Body of pancreas (tissue), 4 donors: Measurements from ENCODE around the gene RB1. TPM values are rescaled to one million over a fixed set of nuclear protein-coding genes. Genes with fewer than 3 reads are reported as not detected.

Experiments
- ATAC-seq: fragments of 150-250 bp; one replicate; pipeline ENCODE4 v1.9.1; 2016
- DNase-seq, 4 donors: peaks; one replicate each; pipeline ENCODE4 v3.0.0-alpha.2; 2019
- H3K27ac ChIP-seq, 4 donors: fragments of 200-600 bp; sonication (generic); 1 replicate in 3 of 4; 2 replicates in 1 of 4; pipeline versions ENCODE4 v1.5.1 to v1.6.1; 2016 to 2019; ENCODE audit warnings: mild to moderate bottlenecking in 1 of 4, mixed read lengths in 1 of 4, moderate library complexity in 1 of 4
- H3K27me3 ChIP-seq, 2 donors: fragments of 200-600 bp; sonication (generic); one replicate each; pipeline ENCODE4 v1.6.0; 2016; ENCODE audit warnings: mild to moderate bottlenecking in 1 of 2
- H3K36me3 ChIP-seq, 2 donors: fragments of 200-600 bp; sonication (generic); replicated peaks in 1 of 2; 2 replicates each; pipeline ENCODE4 v1.5.1; 2016; ENCODE audit warnings: low read depth in 2 of 2; ENCODE audit not compliant: insufficient read depth in 1 of 2
- H3K4me1 ChIP-seq: fragments of 200-600 bp; sonication (generic); one replicate; pipeline ENCODE4 v1.6.0; 2016
- H3K4me3 ChIP-seq, 2 donors: fragments of 200-600 bp; sonication (generic); 1 replicate in 1 of 2; 2 replicates in 1 of 2; pipeline ENCODE4 v1.5.1; 2016 to 2019
- H3K9me3 ChIP-seq, 3 donors: fragments of 200-600 bp; sonication (generic); 1 replicate in 2 of 3; 2 replicates in 1 of 3; pipeline ENCODE4 v1.5.1; 2016
- CTCF ChIP-seq, 7 experiments: fragments of 450-650 bp in 4 of 7; fragments of 200-600 bp in 3 of 7; sonication (generic) in 3 of 7; IDR thresholded peaks; one replicate each; pipeline ENCODE4 v1.5.1; 2016 to 2019; ENCODE audit warnings: antibody characterized with exemption in 7 of 7
- POLR2A ChIP-seq, 3 donors: fragments of 450-650 bp; IDR thresholded peaks; one replicate each; pipeline ENCODE4 v1.6.1; 2016; ENCODE audit warnings: antibody characterized with exemption in 3 of 3, mild to moderate bottlenecking in 2 of 3
- WGBS, 2 donors: methylation state at CpG; one replicate each; pipeline ENCODE4 v1.1.5; 2017; 5-methylcytosine and 5-hydroxymethylcytosine counted together
- intact Hi-C: fragments of 100-400 bp; cut with DNase I; formaldehyde crosslinking; loops from one replicate; pipeline ENCODE4 v1.15.1; 2023
- total RNA-seq, 2 donors: library from RNA; depleted of rRNA; stranded (reverse); fragments of >200 nt; gene quantifications; one replicate each; pipeline ENCODE4 v1.1.0, GENCODE V29; 2016

RB1 gene
- total RNA-seq, 2 donors from 2014 or later = 20.5 to 28.0 TPM

- H3K9me3 ChIP-seq = no peaks in the 10 kb centered on the region
- intact Hi-C loops = no loop called here
- H3K4me1 ChIP-seq = peaks cover 8% of the 10 kb centered on the region
- H3K27ac ChIP-seq = no peak overlapping the region
- no peak for DNase-seq
- H3K27me3 ChIP-seq = no peaks in the 10 kb centered on the region
- no peak overlapping the region for H3K4me3 ChIP-seq
- 46 to 50% methylated on average over 4 of the region's 4 CpGs for WGBS, 2 donors
- H3K36me3 ChIP-seq = no peaks in the 10 kb centered on the region
- no peak for ATAC-seq
- no peak for TF ChIP-seq CTCF (IDR thresholded peaks at IDR 0.05)
- TF ChIP-seq POLR2A (IDR thresholded peaks at IDR 0.05) = no peak
Observed at GRCh38 chr13:48292650-48293049, 10.9 kb upstream of the RB1 start.

GRCh38 chr13:48294653-48295052 is 8.9 kb upstream of the RB1 start:
- no peaks in the 10 kb centered on the region for H3K27me3 ChIP-seq
- H3K36me3 ChIP-seq = no peaks in the 10 kb centered on the region
- H3K27ac ChIP-seq = no peak overlapping the region
- no peak for TF ChIP-seq POLR2A (IDR thresholded peaks at IDR 0.05)
- no peak for TF ChIP-seq CTCF (IDR thresholded peaks at IDR 0.05)
- H3K9me3 ChIP-seq = no peaks in the 10 kb centered on the region
- no peak overlapping the region for H3K4me3 ChIP-seq
- DNase-seq (no peak), ATAC-seq (no peak)
- 85 to 91% methylated on average over 2 of the region's 2 CpGs for WGBS, 2 donors
- peaks cover 8% of the 10 kb centered on the region for H3K4me1 ChIP-seq
- intact Hi-C loops = no loop called here

GRCh38 chr13:48295271-48295670 is 8.3 kb upstream of the RB1 start:
- Histone ChIP-seq H3K4me1 (peaks cover 8% of the 10 kb centered on the region), H3K36me3 (no peaks in the 10 kb centered on the region), H3K9me3 (no peaks in the 10 kb centered on the region), H3K27ac (no peak overlapping the region), H3K27me3 (no peaks in the 10 kb centered on the region), H3K4me3 (no peak overlapping the region)
- ATAC-seq (no peak), DNase-seq (no peak)
- intact Hi-C loops = no loop called here
- no peak for TF ChIP-seq CTCF (IDR thresholded peaks at IDR 0.05)
- no peak for TF ChIP-seq POLR2A (IDR thresholded peaks at IDR 0.05)
- 86 to 95% methylated on average over 1 of the region's 1 CpG for WGBS, 2 donors

GRCh38 chr13:48296528-48296927 is 7.0 kb upstream of the RB1 start:
- TF ChIP-seq POLR2A (IDR thresholded peaks at IDR 0.05) = no peak
- no peak for TF ChIP-seq CTCF (IDR thresholded peaks at IDR 0.05)
- H3K4me3 ChIP-seq = no peak overlapping the region
- H3K27ac ChIP-seq = no peak overlapping the region
- H3K27me3 ChIP-seq = no peaks in the 10 kb centered on the region
- WGBS, 2 donors = 60 to 64% methylated on average over 2 of the region's 2 CpGs
- ATAC-seq (no peak), DNase-seq (no peak)
- no peaks in the 10 kb centered on the region for H3K36me3 ChIP-seq
- no peaks in the 10 kb centered on the region for H3K9me3 ChIP-seq
- intact Hi-C loops = no loop called here
- peaks cover 7% of the 10 kb centered on the region for H3K4me1 ChIP-seq

- no peaks in the 10 kb centered on the region for H3K4me1 ChIP-seq
- intact Hi-C loops = no loop called here
- no peak overlapping the region for H3K4me3 ChIP-seq
- no peaks in the 10 kb centered on the region for H3K27me3 ChIP-seq
- 53 to 58% methylated on average over 4 of the region's 4 CpGs for WGBS, 2 donors
- TF ChIP-seq CTCF (IDR thresholded peaks at IDR 0.05) (no peak), POLR2A (IDR thresholded peaks at IDR 0.05) (no peak)
- no peak overlapping the region for H3K27ac ChIP-seq
- no peaks in the 10 kb centered on the region for H3K36me3 ChIP-seq
- H3K9me3 ChIP-seq = no peaks in the 10 kb centered on the region
- DNase-seq = no peak
- no peak for ATAC-seq
Observed at GRCh38 chr13:48297131-48297786, 6.3 kb upstream of the RB1 start.
